HL-60/S4 treated with retinoic acid at 250 ng/mL for 4 days and 3 days (cell line): ENCODE results near the gene SLC36A3.
"Not testable (repeated sequence)": the region's sequence is repeated elsewhere in the genome, so short reads cannot be mapped to it uniquely, and the experiment has no call there.

Experiments
- in situ Hi-C: fragments of 300-500 bp; cut with MboI; formaldehyde crosslinking; loops from 2 replicates; pipeline ENCODE4 v1.7.0; 2022; ENCODE audit warnings: low sequenced_read_pairs

SLC36A3 gene

DNA sequence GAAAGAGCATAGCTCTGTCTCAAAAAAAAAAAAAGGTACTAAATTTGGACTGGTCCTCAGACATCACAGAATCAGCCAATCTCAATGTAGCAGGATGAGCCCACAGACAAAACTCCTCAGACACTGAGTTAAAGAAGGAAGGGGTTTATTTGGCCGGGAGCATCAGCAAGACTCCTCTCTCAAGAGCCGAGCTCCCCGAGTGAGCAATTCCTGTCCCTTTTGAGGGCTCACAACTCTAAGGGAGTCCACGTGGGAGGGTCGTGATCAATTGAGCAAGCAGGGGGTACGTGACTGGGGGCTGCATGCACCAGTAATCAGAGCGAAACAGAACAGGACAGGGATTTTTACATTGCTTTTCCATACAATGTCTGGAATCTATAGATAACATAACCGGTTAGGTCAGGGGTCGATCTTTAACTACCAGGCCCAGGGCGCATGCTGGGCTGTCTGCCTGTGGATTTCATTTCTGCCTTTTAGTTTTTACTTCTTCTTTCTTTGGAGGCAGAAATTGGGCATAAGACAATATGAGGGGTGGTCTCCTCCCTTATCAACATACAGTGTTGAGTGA, 63.2 kb downstream of the SLC36A3 start:
- in situ Hi-C loops = not testable (repeated sequence)

DNA sequence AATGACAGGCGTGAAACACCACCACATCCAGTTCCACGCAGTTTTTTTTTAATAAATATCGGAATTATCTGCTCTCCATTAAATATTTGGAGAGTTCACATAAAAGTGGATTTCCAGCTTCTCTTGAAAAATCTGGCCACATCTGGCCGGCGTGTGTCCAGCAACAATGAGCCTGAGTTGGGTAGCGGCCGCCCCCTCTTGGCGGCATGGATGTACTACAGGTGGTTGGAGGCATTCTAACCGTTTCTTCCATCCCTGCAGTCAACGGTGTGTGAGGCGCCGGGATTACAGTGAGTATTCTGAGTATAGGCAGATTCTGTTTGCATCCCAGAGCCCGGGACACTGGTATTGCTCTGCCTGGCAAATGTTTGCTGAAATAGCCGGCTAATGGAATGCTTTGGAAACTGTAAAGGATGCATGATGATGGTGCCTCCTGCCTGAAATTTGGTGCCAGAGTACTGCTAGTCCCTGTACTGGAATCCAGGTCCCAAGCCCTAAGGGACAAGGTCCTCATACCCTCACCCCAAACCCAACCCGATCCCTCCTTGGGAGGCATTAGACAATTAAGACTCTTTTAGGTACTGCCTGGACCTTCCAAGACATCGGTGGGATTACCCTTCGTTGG, 64.2 kb downstream of the SLC36A3 start:
- in situ Hi-C loops = no loop called here

DNA sequence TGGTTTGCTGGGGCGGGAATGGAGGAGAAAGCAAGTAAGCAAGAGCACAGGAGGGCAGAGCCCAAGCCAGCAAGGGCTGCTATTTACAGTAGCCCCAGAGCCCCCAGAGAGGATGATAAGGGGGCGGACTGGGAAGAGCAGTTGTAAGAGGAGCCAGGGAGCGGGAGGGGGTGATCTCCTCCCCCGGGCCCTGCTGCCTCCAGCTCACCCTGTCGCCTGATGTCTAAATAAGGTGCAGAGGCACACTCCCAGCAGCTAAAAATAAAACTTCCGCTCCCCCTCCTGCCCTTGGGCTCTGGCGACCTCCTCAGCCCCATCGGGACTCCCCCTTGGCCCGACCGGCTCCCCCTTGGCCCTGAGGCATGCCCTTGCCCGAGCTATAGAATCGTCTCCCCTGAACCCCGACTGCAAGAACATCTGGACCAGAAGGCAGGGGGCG, 65.2 kb downstream of the SLC36A3 start:
- in situ Hi-C loops = no loop called here

DNA sequence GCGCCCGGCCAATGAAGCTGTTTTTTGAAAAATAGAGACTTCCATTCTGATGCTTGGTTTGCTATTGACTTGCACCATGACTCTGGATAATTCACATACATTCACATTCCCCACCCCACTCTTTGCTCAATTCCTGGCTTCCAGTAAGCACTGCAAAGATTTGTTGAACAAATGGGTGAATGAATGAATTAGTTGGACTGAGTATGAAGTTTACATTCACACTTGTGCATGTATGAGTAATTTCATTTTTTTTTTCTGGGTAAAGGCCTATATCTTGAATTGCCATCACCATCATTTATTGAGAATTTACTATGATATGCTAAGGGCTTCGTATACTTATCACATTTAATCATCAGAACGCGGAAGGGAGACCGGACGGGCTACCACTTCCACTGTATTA, 65.9 kb downstream of the SLC36A3 start:
- in situ Hi-C loops = no loop called here

DNA sequence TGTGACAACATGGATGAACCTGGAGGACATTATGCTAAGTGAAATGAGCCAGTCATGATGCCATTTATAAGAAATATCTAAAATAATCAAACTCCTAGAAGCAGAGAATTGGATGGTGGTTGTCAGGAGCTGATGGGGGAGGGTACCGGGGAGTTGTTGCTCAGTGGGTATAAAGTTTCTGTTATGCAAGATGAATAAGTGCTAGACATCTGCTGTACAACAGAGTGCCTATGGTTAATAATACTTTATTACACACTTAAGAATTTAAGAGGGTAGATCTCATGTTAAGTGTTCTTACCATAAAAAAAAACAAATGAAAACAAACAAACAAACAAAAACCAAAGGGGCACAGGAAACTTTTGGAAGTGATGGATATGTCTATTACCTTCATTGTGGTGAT, 66.7 kb downstream of the SLC36A3 start:
- in situ Hi-C loops = no loop called here

DNA sequence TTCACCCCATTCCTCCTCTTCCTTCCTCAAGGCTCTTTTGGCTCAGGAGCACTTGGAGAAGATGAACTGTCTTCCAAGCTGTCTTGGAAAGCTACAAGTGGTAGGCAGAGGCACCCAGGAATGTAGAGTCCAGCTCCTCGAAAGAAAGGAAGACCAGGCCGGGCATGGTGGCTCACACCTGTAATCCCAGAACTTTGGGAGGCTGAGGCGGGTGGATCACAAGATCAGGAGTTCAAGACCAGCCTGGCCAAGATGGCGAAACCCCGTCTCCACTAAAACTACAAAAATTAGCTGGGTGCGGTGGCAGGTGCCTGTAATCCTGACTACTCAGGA, 68.4 kb downstream of the SLC36A3 start:
- in situ Hi-C loops = not testable (repeated sequence)

DNA sequence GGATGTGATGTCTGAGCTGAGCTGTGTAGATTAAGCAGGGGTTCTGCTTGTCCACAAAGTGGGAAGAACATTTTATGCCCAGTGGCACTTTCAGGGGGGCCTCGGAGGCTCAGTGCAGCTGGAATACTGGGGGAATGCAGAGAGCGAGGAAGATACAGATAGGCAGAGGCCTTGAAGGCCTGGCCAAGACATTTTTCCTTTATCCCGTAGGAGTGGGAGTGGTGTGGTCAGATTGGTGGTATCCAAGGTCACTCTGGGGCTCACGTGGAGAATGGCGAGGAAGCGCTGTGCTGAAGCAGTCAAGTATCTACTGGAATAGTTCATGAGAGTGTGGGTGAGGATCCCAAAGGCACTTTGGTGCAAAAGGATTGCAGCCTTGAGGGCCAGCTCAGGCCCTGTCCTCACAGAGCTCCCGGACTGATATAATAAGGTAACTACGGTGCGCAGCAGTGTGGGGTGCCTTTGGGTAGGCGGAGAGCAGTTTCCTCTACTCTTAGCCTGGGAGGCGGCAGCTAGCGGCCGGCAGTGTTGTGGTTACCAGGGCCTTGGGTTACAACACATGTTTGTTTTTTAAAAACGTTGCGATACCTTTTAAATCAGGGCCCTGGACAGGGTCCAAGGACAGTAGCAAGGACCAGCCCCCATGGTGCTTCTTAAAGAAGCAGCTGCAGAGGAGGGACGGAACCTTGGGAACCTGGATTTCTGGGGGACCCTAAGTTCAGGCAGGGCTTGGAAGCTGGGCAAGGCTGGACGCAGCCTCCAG, 68.9 kb downstream of the SLC36A3 start:
- in situ Hi-C loops = no loop called here

DNA sequence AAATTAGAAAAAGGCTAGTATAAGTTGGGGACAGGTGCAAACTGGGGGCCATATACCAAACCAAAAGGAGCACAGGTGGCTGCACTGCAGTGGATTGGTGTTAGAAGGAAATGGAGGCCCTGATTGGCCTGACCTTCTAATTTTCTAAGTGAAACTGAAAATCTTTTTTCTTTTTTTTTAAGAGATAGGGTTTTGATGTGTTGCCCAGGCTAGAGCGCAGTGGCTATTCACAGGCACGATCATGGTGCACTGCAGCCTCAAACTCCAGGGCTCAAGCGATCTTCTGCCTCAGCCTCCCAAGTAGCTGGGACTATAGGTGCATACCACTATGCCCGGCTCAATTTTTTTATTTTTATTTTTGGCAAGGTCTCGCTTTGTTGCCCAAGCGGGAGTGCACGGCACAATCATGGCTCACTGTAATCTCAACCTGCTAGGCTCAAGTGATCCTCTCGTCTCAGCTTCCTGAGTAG, 69.9 kb downstream of the SLC36A3 start:
- in situ Hi-C loops = no loop called here

DNA sequence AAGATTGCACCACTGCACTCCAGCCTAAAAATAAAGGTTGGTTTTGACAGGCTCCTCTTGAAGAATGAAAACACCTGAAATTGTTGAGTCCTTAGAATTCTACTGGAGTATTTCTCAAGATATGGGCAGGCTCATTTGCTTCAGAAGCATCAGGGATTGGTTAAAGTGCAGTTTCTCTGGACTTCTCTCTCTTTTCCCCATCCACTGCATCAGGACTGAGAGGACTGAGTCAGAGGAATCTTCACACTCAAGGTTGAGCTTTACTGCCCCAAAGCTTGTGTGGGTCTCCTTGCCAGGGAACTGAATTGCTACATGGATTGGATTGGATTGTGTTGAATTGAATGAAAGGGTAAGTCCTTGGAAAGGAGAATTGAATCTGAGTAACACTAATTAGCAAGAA, 72.2 kb downstream of the SLC36A3 start:
- in situ Hi-C loops = no loop called here

DNA sequence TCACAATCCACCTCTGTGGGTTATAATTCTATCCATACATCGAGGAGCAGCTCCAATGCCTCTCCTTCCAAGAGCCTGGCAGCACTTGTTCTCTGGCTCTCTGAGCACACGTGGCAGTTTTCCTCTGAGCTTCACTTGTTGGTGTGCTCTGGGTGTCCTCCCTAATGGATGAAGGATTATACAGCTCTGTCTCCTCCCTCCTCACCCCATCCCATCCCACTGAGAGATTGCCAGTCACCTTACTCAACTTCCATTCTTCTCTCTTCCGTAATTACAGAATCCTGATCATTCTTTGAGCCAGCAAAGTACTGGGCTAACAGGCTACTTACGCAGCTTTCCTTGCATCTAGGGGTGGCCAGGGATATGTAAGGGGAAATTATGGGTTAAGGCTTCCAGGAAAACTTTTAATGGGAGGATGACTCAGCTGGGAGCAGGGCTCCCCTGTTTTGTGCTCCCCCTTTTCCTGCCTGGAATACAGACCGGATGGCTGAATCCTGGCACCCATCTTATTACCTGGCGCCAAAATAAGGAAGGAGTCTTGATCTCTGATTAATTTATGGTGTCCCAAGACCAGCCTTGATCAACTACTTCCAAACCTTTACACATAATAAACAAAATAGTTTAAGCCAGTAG, 73.4 kb downstream of the SLC36A3 start:
- in situ Hi-C loops = no loop called here

DNA sequence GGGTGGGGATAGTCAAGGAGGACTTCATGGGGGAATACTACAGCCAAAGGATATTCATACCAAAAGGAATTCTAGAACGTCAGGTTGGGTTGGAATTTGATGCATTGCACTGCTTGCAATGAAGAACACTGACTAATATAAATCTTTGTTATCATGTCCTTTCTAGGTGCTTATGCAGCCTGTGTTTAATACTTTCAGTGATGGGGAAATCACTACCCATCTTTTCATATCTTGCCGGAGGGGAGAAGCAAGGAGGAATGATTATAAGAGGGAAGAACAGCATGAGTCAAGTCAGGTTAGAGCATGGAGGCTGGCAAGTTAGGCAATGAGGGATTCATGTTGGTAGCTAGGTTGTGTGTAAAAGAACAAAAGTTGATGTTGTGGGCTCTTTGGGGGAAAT, 74.6 kb downstream of the SLC36A3 start:
- in situ Hi-C loops = no loop called here

DNA sequence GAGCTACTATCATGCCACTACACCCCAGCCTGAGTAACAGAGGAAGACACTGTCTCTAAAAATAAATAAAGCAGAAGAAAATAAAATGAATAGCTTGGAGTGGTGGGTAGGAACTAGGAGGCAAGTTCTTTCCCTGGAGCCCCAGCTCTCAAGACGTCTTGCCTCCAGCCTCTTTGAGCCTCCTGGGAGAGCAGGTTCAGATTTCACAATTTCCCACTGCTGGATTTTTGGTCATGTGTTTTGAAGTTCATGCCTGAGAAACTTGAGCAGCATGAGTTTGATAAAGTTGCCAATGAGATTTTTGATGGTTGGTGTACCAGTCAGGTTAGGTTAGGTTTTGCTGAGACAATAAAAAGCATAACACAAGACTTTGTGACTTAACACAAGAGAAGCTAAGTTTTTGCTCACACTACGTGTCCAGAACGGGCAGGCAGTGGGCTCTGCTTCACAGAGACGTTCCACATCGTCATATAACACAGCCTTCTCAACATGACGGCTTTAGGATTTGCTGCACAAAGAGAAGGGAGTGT, 75.6 kb downstream of the SLC36A3 start:
- in situ Hi-C loops = no loop called here
